K562 (cell line): ENCODE measurements around the gene LRP1B.

Experiments
- UBTF ChIP-seq, 2 experiments: IDR thresholded peaks; 2 replicates each; pipeline ENCODE4 v1.6.1; 2012; ENCODE audit warnings: improper control_type of control experiment in 2 of 2, low read depth in 2 of 2, low read length in 2 of 2, borderline replicate concordance in 1 of 2
- ZNF282 ChIP-seq: sonication (generic); formaldehyde crosslinking; IDR thresholded peaks from 2 replicates; pipeline ENCODE4 v1.8.1; 2023; ENCODE audit warnings: missing genetic modification reagents

GRCh38 chr2:141641462-141641861 is 489.4 kb downstream of the LRP1B start:
- TF ChIP-seq UBTF (IDR thresholded peaks at IDR 0.05; ENCODE audit: borderline replicate concordance in 1 of 2, low read depth in 2 of 2, low read length in 2 of 2) (no peak), ZNF282 (CRISPR knock-in tag) (no peak)
